ENCODE results near the gene INVS. TPM values are rescaled to one million over a fixed set of nuclear protein-coding genes. Genes with fewer than 3 reads are reported as not detected.

INVS gene
- polyA plus RNA-seq, 3 donors, result 2.9 to 6.7 (median 4.2) TPM

GRCh38 chr9:100277166-100277979 is 178.3 kb downstream of the INVS start:
- no peaks in the 10 kb centered on the region for H3K79me2 ChIP-seq (ENCODE audit: insufficient read depth, low read length)
- 100% methylated on average over 1 of the region's 5 CpGs for WGBS (ENCODE audit: insufficient coverage)
- H3K9ac ChIP-seq (ENCODE audit: insufficient read depth, low read length, poor library complexity, severe bottlenecking), result no peak overlapping the region
- no peaks in the 10 kb centered on the region for H3K27me3 Mint-ChIP-seq (ENCODE audit: low read depth in 3 of 3)
- no peaks in the 10 kb centered on the region for H4K20me1 ChIP-seq (ENCODE audit: insufficient read depth, low read length)
- H3K4me1 ChIP-seq (ENCODE audit: control insufficient read depth in 1 of 2, insufficient read depth in 2 of 2, low read length in 2 of 2), result no peaks in the 10 kb centered on the region
- no peaks in the 10 kb centered on the region for H3K4me1 Mint-ChIP-seq
- H3K27me3 ChIP-seq (ENCODE audit: control insufficient read depth in 2 of 2, insufficient read depth in 2 of 2, low read length in 2 of 2), result no peaks in the 10 kb centered on the region
- H3K9me3 ChIP-seq (replicated peaks in 1 of 2; ENCODE audit: control insufficient read depth in 1 of 2, insufficient read depth in 1 of 2, low read length in 2 of 2), result no peaks in the 10 kb centered on the region
- no peak for TF ChIP-seq CTCF (IDR thresholded peaks at IDR 0.05)
- DNase-seq, result no peak
- no peak overlapping the region for H3K4me2 ChIP-seq (replicated peaks; ENCODE audit: extremely low read depth, low read length, poor library complexity, severe bottlenecking)
- intact Hi-C loops (cut with micrococcal nuclease), result no loop called here
- no peak overlapping the region for H3K4me3 Mint-ChIP-seq
- H3K36me3 Mint-ChIP-seq, result peaks cover 22 to 42% of the 10 kb centered on the region in 2 donors
- no peak overlapping the region for H3K27ac Mint-ChIP-seq
- no peak overlapping the region for H2AFZ ChIP-seq (ENCODE audit: insufficient read depth, low read depth, low read length, poor library complexity, severe bottlenecking)
- peaks cover 0 to 30% of the 10 kb centered on the region in 2 donors for H3K36me3 ChIP-seq (replicated peaks in 1 of 2; ENCODE audit: control insufficient read depth in 1 of 2, insufficient read depth in 2 of 2, low read length in 2 of 2)
- no peaks in the 10 kb centered on the region for H3K9me3 Mint-ChIP-seq
- H3K4me3 ChIP-seq (replicated peaks in 1 of 3; ENCODE audit: low read depth in 2 of 3, low read length in 3 of 3), result no peak overlapping the region
- H3K27ac ChIP-seq (ENCODE audit: low read depth in 1 of 2, low read length in 2 of 2), result no peak overlapping the region

GRCh38 chr9:100281066-100281465 is 182.0 kb downstream of the INVS start:
- H3K36me3 Mint-ChIP-seq, result peaks cover 25 to 48% of the 10 kb centered on the region in 2 donors
- no CpG with 5 or more reads among the region's 2 CpGs for WGBS (ENCODE audit: insufficient coverage)
- peaks cover under 1% of the 10 kb centered on the region for H3K4me1 Mint-ChIP-seq
- H3K27ac Mint-ChIP-seq, result no peak overlapping the region
- Histone ChIP-seq H3K79me2 (ENCODE audit: insufficient read depth, low read length) (no peaks in the 10 kb centered on the region), H3K4me1 (ENCODE audit: control insufficient read depth in 1 of 2, insufficient read depth in 2 of 2, low read length in 2 of 2) (no peaks in the 10 kb centered on the region), H3K27ac (ENCODE audit: low read depth in 1 of 2, low read length in 2 of 2) (no peak overlapping the region), H3K4me3 (replicated peaks in 1 of 3; ENCODE audit: low read depth in 2 of 3, low read length in 3 of 3) (no peak overlapping the region), H3K27me3 (ENCODE audit: control insufficient read depth in 2 of 2, insufficient read depth in 2 of 2, low read length in 2 of 2) (no peaks in the 10 kb centered on the region), H4K20me1 (ENCODE audit: insufficient read depth, low read length) (no peaks in the 10 kb centered on the region), H2AFZ (ENCODE audit: insufficient read depth, low read depth, low read length, poor library complexity, severe bottlenecking) (no peak overlapping the region), H3K9me3 (replicated peaks in 1 of 2; ENCODE audit: control insufficient read depth in 1 of 2, insufficient read depth in 1 of 2, low read length in 2 of 2) (peaks cover 7 to 9% of the 10 kb centered on the region in 2 donors), H3K4me2 (replicated peaks; ENCODE audit: extremely low read depth, low read length, poor library complexity, severe bottlenecking) (no peak overlapping the region), H3K9ac (ENCODE audit: insufficient read depth, low read length, poor library complexity, severe bottlenecking) (no peak overlapping the region), H3K36me3 (replicated peaks in 1 of 2; ENCODE audit: control insufficient read depth in 1 of 2, insufficient read depth in 2 of 2, low read length in 2 of 2) (peaks cover 5 to 32% of the 10 kb centered on the region in 2 donors)
- H3K9me3 Mint-ChIP-seq, result peaks cover 8 to 17% (median 12%) of the 10 kb centered on the region in 7 donors
- H3K4me3 Mint-ChIP-seq, result no peak overlapping the region
- no peak for TF ChIP-seq CTCF (IDR thresholded peaks at IDR 0.05)
- peaks cover 0 to 1% (median 0%) of the 10 kb centered on the region in 3 donors for H3K27me3 Mint-ChIP-seq (ENCODE audit: low read depth in 3 of 3)
- DNase-seq, result no peak
- intact Hi-C loops (cut with micrococcal nuclease), result no loop called here
